Esophagus muscularis mucosa (tissue), 3 donors: ENCODE results near the gene DUSP22.

Experiments used
- POLR2AphosphoS5 ChIP-seq, 2 donors: sonication (generic); formaldehyde crosslinking; IDR thresholded peaks; one replicate each; pipeline ENCODE4 v1.6.1; 2017; ENCODE audit warnings: antibody characterized with exemption in 2 of 2
- TF ChIP-seq, protein P1 (sequence below), 3 experiments: fragments of 200-600 bp in 2 of 3; fragments of 450-650 bp in 1 of 3; sonication (generic) in 2 of 3; IDR thresholded peaks; one replicate each; pipeline ENCODE4 v1.5.1; 2017 to 2019; ENCODE audit warnings: antibody characterized with exemption in 3 of 3, mild to moderate bottlenecking in 2 of 3, moderate library complexity in 1 of 3

DNA sequence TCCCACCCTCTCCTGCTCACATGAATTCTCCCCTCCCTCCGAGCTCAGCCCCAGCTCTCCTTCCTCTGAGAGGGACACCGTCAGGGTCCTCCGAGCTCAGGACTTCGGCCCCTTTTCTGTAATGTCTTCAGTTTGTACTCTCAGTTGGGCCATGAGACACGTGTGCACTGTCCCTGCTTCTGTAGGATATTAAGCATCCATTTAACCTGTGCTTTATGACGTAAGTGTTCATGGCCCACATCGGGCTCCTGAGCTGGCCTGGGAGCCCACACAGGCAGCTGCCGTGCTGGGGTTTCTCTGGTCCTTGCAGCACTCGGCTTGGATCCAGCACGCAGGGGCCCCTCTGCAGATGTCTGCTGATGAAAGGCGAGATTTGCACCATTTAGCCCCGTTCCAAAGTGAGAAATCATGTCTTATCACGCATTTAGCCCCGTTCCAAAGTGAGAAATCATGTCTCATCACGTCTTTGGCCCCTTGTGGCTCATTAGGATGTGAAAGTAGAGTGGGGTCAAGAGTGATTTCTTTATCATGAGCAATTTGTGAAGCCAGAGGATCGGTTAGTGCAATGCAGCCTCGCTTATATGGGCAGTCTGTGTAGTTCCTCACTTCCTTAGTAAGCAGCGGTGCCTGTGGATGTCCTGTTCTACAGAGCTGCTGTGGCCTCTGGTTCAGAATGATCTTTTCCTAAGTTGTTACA, 25.3 kb downstream of the DUSP22 start:
- no peak for TF ChIP-seq POLR2AphosphoS5 (IDR thresholded peaks at IDR 0.05)
- TF ChIP-seq, protein P1, sequence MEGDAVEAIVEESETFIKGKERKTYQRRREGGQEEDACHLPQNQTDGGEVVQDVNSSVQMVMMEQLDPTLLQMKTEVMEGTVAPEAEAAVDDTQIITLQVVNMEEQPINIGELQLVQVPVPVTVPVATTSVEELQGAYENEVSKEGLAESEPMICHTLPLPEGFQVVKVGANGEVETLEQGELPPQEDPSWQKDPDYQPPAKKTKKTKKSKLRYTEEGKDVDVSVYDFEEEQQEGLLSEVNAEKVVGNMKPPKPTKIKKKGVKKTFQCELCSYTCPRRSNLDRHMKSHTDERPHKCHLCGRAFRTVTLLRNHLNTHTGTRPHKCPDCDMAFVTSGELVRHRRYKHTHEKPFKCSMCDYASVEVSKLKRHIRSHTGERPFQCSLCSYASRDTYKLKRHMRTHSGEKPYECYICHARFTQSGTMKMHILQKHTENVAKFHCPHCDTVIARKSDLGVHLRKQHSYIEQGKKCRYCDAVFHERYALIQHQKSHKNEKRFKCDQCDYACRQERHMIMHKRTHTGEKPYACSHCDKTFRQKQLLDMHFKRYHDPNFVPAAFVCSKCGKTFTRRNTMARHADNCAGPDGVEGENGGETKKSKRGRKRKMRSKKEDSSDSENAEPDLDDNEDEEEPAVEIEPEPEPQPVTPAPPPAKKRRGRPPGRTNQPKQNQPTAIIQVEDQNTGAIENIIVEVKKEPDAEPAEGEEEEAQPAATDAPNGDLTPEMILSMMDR (IDR thresholded peaks at IDR 0.05), result no peak
